DOHH2 (cell line): ENCODE results near the gene SLC29A4.

Experiments used
- EZH2phosphoT487 ChIP-seq: fragments of 200-600 bp; sonication (generic); IDR thresholded peaks from 2 replicates; pipeline ENCODE4 v1.6.1; 2017; ENCODE audit warnings: borderline replicate concordance, mild to moderate bottlenecking, antibody characterized with exemption, low read length, moderate library complexity, mixed read lengths
- TF ChIP-seq, protein P1 (sequence below): fragments of 200-600 bp; sonication (generic); IDR thresholded peaks from one replicate; pipeline ENCODE4 v1.5.1; 2014; ENCODE audit warnings: antibody characterized with exemption, mild to moderate bottlenecking, low read depth, low read length; ENCODE audit not compliant: poor library complexity, severe bottlenecking

DNA sequence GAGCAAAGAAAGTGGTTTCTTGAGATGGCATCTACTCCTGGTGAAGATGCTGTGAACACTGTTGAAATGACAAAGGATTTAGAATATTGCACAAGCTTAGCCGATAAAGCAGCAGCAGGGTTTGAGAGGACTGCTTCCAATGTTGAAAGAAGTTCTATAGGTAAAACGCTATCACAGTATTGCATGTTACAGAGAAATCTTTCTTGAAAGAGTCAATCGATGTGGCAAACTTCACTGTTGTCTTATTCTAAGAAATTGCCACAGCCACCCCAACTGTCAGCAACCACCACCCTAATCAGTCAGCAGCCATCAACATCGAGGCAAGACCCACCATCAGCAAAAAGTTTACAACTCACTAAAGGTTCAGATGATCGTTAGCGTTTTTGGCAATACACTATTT is 59.9 kb downstream of the SLC29A4 start:
- no peak for TF ChIP-seq EZH2phosphoT487
- TF ChIP-seq, protein P1, sequence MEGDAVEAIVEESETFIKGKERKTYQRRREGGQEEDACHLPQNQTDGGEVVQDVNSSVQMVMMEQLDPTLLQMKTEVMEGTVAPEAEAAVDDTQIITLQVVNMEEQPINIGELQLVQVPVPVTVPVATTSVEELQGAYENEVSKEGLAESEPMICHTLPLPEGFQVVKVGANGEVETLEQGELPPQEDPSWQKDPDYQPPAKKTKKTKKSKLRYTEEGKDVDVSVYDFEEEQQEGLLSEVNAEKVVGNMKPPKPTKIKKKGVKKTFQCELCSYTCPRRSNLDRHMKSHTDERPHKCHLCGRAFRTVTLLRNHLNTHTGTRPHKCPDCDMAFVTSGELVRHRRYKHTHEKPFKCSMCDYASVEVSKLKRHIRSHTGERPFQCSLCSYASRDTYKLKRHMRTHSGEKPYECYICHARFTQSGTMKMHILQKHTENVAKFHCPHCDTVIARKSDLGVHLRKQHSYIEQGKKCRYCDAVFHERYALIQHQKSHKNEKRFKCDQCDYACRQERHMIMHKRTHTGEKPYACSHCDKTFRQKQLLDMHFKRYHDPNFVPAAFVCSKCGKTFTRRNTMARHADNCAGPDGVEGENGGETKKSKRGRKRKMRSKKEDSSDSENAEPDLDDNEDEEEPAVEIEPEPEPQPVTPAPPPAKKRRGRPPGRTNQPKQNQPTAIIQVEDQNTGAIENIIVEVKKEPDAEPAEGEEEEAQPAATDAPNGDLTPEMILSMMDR, result no peak
